ENCODE measurements around the gene RBPMS2.

DNA sequence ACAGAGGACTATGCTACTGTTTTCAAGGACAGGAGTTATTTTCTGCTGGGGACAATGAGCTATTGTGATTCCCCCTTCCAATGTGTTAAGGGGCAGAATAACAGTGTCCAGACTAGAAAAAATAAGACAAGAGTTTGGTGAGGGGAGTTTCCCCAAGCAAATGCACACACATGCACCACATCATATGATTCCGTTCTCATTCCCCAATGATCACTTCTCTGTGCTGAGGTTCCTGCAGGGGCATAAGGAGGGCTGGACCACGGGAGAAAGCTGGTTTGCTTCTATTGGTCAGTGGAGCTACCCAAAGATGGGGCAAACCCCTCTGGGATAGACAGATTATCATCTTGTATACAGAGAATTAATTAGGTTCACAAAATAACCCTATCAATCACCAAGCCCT is 80.6 kb downstream of the RBPMS2 start:
- TF ChIP-seq TAF1 (IDR thresholded peaks at IDR 0.05; ENCODE audit: borderline replicate concordance, low read depth, low read length) (no peak), POLR2AphosphoS5 (IDR thresholded peaks at IDR 0.05; ENCODE audit: low read depth, low read length) (no peak), NRF1 (IDR thresholded peaks at IDR 0.05; ENCODE audit: low read depth, low read length) (no peak)
- TF ChIP-seq, protein P1, sequence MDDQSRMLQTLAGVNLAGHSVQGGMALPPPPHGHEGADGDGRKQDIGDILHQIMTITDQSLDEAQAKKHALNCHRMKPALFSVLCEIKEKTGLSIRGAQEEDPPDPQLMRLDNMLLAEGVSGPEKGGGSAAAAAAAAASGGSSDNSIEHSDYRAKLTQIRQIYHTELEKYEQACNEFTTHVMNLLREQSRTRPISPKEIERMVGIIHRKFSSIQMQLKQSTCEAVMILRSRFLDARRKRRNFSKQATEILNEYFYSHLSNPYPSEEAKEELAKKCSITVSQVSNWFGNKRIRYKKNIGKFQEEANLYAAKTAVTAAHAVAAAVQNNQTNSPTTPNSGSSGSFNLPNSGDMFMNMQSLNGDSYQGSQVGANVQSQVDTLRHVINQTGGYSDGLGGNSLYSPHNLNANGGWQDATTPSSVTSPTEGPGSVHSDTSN (IDR thresholded peaks at IDR 0.05), result no peak
